HFF-Myc (cell line): ENCODE data around the gene ADGRL1.
A peak's percentile ranks its signal among the peaks of the same experiment; 100 is the strongest.

Experiments used
- DNase-seq: peaks from one replicate; pipeline ENCODE4 v3.0.0-alpha.2; 2011; ENCODE audit warnings: low read depth; ENCODE audit errors: extremely low read depth
- H3K4me3 ChIP-seq: replicated peaks from 2 replicates; pipeline ENCODE4 v1.5.1; 2011; ENCODE audit warnings: low read depth, mild to moderate bottlenecking, control low read depth, low read length
- TF ChIP-seq, protein P1 (sequence below): IDR thresholded peaks from 2 replicates; pipeline ENCODE4 v1.5.1; 2012; ENCODE audit warnings: mild to moderate bottlenecking, low read depth, low read length, control low read depth; ENCODE audit errors: missing control alignments

Gene ADGRL1

DNA sequence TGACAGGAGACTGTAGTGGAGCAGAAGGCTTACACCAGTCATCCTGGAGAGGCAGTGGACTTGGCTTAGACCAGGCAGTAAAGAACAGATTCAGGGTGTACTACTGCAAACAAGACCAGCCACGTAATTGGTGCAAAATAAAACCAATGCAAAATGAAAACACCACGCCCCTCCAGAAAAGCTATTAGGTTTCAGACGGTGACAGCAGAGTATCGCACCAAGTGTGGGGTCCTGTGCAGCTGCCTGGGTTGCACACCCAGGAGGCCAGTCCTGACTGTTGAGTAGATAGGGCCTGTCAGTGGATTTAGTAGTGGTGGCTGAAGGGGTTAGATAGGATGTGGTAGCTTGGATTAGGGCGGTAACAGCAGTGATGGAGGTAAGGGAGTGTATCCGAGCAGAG lies 83.0 kb downstream of the ADGRL1 start:
- H3K4me3 ChIP-seq: no peak overlapping the region
- DNase-seq: no peak
- TF ChIP-seq, protein P1, sequence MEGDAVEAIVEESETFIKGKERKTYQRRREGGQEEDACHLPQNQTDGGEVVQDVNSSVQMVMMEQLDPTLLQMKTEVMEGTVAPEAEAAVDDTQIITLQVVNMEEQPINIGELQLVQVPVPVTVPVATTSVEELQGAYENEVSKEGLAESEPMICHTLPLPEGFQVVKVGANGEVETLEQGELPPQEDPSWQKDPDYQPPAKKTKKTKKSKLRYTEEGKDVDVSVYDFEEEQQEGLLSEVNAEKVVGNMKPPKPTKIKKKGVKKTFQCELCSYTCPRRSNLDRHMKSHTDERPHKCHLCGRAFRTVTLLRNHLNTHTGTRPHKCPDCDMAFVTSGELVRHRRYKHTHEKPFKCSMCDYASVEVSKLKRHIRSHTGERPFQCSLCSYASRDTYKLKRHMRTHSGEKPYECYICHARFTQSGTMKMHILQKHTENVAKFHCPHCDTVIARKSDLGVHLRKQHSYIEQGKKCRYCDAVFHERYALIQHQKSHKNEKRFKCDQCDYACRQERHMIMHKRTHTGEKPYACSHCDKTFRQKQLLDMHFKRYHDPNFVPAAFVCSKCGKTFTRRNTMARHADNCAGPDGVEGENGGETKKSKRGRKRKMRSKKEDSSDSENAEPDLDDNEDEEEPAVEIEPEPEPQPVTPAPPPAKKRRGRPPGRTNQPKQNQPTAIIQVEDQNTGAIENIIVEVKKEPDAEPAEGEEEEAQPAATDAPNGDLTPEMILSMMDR: no peak

DNA sequence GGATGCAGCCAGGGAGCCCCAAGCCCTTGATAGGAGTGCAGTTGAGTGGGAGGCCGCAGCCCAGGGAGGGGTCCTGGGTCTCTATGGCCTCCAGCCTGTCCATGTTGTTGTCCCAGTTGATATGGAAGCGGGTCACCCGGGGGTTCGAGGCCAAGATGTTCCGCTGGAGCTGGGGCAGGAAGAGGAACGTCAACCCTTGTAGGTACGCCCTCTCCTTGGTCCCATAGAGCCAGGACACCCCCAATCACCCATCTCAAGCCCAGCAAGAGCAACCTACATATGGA lies 85.5 kb downstream of the ADGRL1 start:
- DNase-seq: no peak
- TF ChIP-seq, protein P1: no peak
- H3K4me3 ChIP-seq: no peak overlapping the region

DNA sequence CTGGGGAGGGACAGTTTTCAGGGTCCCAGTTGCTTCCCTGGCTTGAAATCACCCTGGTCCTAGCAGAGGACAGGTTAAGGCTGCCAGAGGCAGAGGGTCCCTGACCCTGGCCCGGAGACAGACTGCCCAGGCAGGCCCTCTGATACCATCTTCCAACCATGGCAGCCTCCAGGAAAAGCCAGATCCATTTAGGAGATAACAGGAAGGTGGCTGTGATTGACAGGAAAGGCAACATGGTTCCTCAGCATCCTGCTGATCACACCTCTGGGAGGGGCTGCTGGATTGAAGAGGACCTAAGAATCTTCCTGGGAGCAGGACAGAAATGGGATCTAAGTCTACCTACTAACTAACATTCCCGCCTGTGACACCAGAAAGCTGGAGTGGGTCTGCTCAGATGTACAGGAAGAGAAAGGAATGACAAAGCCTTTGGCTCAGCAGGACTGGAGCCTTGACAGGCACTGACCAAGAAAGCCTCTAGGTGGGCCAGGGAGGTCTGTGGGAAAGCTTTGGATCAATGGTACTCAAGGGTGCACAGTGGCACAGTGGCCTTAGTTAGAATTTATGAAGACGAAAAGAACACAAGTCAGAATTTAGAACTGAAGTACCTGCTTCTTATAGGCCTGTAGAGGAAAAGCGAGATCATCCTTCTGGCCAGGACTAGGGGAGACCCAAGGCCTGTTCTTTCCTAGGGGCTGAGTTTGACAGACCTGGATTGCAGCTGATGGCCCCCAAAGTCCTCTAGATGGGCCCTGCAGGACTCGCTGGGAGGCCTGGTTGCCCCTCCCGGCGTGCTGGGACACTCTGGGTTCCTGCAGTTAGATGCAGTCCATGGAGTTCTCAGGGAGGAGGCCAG lies 86.1 kb downstream of the ADGRL1 start:
- TF ChIP-seq, protein P1: no peak
- no peak for DNase-seq
- no peak overlapping the region for H3K4me3 ChIP-seq

DNA sequence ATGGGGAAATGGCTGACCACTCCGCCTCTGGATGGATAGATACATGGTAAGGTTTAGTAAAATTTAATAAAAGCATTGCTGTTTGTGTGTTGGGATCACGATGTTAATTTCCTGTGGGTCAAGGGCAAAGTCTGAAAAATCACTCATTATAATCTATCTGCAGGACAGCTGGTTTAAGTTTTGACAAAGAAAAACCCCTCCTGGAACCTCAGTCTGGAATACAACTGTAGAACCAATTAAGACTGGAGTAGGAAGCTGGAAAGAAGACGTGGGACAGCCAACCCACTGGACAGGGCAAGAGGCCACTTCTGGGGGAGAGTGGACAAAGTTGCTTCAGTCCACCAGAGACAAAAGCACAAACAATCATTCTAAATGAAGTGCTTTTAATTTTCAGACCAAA lies 86.8 kb downstream of the ADGRL1 start:
- H3K4me3 ChIP-seq: no peak overlapping the region
- TF ChIP-seq, protein P1: no peak
- no peak for DNase-seq

DNA sequence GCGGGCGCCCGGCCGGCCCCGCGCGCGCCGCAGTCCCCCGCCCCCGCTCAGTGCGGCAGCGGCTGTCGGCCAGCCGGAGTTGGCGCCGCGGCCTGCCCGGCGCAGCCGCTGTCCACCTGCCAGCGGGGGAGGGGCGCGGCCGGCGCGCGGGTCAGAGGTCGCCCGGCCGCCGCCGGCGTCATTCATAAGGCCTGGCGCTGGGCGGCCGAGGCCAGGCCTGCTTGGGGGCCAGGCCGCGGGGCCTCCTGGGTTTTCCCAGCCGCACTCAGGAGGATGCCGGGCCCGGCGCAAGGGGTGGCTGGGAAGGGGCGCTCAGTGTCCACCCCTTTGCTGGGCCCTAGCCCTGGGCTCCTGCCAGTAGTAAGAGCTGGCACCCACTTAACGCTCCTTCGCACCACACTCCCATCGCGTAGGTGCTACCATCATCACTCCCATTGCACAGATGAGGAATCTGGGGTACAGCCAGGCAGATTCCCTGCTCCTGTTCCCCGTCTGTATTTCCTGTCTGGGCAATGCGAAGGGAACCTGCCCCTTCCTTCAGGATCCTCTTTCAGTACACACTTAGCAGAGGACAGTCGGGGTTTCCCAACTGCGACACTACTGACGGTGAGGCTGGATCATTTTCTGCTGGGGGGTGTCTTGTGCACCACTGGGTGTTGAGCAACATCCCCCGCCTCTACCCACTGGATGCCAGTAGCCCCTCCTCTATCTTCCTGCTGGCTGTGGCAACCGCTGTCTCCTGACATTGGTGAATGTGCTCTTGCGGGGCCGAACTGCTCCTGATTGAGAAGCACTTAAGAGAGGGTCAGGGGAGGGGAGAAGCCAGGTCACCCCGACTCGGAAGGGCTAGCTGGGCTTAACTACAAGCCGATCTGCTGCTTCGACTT lies 87.6 kb downstream of the ADGRL1 start:
- TF ChIP-seq, protein P1: no peak

DNA sequence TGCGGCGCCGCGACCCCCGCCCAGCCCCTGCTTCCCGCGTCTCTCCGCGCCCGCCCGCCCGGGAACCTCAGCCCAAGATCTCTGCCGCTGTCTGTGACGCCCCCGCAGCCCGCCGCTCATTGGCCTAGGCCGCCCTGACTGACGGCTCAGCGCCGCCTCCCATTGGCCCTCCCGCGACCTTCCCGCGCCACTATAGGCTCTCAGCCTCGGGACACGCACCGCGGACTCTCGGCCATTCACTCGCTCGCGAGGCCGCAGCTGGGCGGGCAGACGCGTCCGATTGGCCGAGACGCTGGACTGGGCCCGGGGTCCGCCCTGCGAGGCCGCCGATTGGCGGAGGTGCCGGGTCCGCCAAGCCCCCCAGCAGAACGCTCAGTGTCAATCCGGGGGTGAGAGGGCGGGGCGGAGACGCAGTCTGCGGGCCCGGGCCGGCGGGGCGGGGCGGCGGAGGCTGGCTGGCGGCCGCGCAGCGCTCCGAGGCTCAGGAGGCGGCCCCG lies 88.3 kb downstream of the ADGRL1 start, which contains the start of gene PRKACA:
TSS of gene PRKACA (minus strand) at position 95 of the 497 bp plus-strand sequence. CDS start 215 bp downstream, outside the sequence.
- TF ChIP-seq, protein P1: no peak
- peak; percentile 90 for DNase-seq

More for the DNA sequence above, 87.6 kb downstream of the ADGRL1 start:
- peak overlapping the region; percentile 38 for H3K4me3 ChIP-seq
- no peak for DNase-seq

More for the DNA sequence above, 88.3 kb downstream of the ADGRL1 start, which contains the start of gene PRKACA:
- H3K4me3 ChIP-seq: peak within 1 kb of the TSS; percentile 62
